Inferior parietal cortex (tissue), 1 donor: ENCODE measurements around the gene WAPL.
"Not testable (repeated sequence)": the region's sequence is repeated elsewhere in the genome, so short reads cannot be mapped to it uniquely, and the experiment has no call there.

Experiments
- DNase-seq: peaks from one replicate; pipeline ENCODE4 v3.0.0-alpha.2; 2016; ENCODE audit errors: extremely low spot score

The WAPL gene, protein sequence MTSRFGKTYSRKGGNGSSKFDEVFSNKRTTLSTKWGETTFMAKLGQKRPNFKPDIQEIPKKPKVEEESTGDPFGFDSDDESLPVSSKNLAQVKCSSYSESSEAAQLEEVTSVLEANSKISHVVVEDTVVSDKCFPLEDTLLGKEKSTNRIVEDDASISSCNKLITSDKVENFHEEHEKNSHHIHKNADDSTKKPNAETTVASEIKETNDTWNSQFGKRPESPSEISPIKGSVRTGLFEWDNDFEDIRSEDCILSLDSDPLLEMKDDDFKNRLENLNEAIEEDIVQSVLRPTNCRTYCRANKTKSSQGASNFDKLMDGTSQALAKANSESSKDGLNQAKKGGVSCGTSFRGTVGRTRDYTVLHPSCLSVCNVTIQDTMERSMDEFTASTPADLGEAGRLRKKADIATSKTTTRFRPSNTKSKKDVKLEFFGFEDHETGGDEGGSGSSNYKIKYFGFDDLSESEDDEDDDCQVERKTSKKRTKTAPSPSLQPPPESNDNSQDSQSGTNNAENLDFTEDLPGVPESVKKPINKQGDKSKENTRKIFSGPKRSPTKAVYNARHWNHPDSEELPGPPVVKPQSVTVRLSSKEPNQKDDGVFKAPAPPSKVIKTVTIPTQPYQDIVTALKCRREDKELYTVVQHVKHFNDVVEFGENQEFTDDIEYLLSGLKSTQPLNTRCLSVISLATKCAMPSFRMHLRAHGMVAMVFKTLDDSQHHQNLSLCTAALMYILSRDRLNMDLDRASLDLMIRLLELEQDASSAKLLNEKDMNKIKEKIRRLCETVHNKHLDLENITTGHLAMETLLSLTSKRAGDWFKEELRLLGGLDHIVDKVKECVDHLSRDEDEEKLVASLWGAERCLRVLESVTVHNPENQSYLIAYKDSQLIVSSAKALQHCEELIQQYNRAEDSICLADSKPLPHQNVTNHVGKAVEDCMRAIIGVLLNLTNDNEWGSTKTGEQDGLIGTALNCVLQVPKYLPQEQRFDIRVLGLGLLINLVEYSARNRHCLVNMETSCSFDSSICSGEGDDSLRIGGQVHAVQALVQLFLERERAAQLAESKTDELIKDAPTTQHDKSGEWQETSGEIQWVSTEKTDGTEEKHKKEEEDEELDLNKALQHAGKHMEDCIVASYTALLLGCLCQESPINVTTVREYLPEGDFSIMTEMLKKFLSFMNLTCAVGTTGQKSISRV (N-terminal part only)

DNA sequence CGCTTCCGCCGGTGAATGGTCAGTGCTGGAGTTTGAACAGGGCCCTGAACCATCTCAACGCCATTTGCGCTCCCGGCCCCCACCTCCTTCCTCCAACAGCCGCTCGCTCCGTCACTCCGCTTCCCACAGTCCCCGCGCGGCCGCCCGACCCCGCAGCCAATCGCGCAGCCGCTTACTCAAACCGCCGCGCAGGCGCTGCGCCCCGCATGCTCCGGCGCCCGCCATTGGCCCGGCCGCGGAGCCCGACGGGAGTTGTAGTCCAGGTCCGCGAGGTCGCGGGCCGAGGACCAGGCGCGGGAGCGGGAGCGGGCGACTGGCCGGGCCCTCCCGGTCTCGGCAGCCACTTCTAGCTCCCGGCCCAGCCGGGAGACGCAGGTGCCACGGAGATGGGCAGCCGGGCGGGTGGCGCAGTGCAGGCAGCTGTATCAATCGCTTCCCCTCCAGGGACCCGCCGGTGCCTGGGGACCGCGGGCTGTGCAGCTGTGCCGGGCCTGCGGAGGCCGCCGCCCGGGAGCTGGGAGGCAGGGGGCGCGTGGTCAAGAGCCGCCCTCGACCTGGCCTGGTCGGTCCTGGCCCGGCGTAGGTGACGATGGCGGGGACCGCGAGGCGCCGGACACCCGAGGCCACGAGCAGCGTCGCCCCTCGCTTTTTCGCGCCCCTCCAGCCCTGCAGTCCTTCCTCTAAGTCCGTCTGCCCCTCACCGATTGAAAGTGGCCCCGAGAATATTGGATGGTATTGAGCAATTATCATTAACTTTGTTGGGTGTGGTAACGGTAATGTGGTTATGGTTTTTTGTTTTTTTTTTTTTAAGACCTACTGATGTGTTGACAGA lies at the start of gene WAPL:
Gene WAPL, minus strand, starts transcription at position 115 of the 832 bp plus-strand sequence. CDS start 3,723 bp downstream, outside the sequence.
- peak; percentile 93 for DNase-seq

DNA sequence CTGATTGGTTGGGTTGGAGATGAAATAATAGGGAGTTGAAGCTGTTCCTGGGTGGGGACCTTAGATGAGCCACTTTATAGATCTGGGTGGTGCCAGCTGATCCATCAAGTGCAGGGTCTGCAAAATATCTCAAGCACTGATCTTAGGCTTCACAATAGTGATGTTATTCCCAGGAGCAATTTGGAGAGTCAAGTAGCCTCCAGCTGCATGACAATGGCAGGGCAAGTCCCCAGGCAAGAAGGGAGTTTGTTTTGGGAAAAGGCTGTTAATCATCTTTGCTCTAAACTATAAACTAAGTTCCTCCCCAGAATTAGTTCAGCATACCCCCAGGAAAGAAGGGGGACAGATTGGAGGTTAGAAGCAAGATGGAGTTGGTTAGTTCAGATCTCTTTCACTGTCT lies 47.7 kb upstream of the WAPL start:
- DNase-seq: no peak

DNA sequence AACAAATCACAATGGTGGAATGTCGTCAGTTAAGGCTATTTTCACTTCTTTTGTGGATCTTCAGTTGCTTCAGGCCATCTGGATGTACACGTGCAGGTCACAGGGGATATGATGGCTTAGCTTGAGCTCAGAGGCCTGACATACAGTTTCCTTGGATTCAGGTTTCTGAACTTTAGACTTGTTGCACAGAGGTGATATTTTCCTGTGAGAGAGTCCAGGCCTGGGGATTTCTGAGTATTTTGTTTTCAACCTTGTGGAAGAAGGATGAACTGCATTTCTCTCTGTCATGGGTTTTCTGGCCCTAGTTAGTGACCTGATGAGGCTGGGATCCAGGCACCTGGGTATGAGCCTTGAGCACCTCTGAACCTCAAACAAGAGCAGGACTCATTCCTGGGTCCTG lies 44.9 kb upstream of the WAPL start:
- not testable (repeated sequence) for DNase-seq

DNA sequence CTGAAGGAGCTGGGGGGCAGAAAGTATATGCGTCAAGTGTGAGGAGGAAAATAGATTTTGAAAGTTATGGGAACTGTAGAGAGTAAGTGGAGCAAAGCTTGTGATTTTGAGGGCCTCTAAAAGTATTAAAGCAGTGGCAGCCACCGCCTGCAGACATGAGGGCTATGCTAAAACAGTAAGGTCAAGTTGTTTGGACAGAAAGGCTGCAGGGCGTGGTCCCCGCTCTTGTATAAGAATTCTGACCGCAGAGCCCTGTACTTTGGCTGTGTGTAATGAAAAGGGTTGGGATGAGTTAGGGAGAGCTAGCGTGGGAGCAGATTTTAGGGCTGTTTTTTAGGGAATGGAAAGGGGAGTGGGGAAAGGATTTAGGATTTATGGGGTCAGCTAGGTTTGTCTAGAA lies 41.7 kb upstream of the WAPL start:
- not testable (repeated sequence) for DNase-seq

DNA sequence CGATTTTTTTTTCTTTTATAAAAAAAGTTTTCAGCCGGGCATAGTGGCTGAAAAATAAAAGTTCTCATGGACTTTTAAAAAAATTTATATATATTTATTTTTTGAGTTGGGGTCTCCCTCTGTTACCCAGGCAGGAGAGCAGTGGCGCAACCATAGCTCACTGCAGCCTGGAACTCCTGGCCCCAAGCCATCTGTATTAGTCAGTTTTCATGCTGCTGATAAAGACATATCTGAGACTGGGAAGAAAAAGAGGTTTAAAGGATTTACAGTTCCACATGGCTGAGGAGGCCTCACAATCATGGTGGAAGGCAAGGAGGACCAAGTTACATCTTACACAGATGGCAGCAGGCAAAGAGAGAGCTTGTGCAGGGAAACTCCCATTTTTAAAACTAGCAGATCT lies 37.1 kb upstream of the WAPL start:
- not testable (repeated sequence) for DNase-seq

DNA sequence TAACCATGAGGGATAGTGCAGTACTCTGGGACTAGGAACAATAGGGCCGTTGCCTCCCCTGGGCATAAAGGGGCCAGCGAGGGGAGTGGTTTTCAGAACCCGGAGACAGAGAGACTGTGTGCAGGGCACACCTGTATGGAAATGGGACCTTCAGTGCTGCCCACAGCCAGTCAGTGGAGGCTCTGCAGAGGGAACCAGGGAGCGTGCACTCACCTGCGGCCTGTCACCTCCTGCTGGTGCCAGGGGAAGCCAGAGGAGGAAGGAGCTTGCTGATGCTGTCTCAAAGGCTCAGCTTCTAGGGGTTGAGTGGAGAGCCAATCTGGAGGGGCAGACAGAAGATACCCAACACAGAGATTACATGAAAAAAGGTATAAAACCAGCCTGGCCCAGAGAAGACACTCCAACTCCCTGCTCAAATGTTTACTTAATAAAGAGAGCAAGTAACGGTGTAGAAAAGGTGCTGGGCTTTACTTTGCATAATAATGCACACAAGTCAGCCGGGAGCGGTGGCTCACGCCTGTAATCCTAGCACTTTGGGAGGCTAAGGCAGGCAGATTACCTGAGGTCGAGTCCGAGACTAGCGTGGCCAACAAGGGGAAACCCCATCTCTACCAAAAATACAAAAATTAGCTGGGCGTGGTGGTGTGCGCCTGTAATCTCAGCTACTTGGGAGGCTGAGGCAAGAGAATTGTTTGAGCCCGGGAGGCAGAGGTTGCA lies 35.5 kb upstream of the WAPL start:
- DNase-seq: no peak

DNA sequence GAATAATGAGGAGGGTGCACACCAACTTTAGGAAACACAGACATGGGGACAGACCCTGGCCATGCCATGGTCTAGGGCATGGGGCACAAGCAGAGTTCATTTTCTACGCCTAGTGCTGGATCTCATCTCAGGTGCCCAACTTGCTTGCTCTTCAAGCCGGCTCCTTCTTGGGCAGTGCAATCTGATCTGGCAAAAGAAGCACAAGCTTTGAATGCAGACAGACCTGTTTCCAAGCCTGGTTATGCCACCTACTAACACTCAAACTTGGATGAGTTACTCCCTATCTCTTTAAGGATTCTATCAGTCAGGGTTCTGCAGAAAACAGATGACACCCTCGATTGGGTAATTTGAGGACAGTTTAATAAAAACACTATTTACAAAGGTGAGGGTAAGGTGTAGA lies 34.9 kb upstream of the WAPL start:
- no peak for DNase-seq

DNA sequence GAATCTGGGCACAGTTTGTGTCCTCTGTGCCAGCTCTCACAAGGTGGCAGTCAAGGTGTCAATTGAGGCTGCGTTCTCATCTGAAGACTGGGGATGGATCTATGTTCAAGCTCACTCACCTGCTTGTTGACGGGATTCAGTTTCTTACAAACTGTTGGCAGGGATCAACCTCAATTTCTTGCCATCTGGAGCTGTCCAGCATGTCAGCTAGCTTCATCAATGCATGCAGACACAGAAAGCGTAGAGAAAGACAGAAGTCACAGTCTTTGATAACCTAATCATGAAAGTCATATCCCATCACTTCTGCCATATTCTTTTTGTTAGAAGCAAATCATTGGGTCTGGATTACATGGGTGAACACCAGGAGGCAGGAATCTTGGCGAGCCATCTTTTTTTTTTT lies 32.0 kb upstream of the WAPL start:
- no peak for DNase-seq

DNA sequence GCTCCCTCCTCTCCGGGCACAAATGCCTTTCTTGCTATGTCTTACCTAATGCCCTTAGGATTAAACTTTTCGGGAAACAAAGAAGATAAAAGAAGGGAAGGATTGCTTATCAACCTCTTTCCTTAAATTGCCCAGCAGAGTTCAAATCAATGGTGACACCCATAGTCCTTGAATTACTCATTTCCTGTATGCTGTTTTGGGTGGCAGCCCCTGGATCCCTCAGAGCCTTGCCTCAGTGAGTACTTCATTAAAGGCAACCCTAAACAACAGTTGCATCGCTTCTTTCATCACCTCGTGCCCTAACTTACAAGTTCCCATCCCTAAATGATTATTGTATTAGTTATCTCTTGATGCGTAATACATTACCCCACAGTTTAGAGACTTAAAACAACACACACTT lies 31.6 kb upstream of the WAPL start:
- no peak for DNase-seq

DNA sequence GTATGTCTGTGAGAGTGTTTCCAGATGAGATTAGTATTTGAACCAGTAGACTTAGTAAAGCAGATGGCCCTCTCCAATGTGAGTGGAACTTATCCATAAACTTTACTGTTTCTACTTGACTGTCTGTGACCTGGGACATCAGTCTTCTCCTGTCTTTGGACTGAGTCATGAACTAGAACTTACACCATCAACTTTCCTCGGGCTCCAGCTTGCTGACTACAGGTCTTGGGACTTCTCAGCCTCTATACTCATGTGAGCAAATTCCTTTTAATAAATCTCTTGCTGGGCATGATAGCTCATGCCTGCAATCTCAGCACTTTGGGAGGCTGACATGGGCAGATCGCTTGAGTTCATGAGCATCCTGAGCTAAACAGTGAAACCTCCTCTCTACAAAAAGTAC lies 25.7 kb upstream of the WAPL start:
- no peak for DNase-seq

DNA sequence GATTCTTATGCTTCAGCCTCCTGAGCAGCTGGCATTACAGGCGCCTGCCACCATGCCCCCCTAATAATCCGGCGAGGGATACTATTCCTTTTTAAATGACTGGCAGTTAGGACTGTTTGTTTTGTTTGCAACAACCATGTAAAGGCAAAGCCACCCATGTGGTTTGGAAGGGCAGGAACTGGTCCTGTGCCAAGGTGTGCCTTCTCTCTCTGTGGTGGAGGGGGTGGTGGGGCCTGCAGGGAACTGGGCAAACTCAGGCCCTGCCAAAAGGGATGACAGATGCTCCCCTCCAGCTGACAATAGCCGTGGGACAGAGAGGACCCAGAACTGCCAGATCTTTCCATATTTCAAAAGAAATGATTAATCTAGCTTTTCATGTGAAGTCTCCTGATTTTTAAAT lies 23.5 kb upstream of the WAPL start:
- no peak for DNase-seq

DNA sequence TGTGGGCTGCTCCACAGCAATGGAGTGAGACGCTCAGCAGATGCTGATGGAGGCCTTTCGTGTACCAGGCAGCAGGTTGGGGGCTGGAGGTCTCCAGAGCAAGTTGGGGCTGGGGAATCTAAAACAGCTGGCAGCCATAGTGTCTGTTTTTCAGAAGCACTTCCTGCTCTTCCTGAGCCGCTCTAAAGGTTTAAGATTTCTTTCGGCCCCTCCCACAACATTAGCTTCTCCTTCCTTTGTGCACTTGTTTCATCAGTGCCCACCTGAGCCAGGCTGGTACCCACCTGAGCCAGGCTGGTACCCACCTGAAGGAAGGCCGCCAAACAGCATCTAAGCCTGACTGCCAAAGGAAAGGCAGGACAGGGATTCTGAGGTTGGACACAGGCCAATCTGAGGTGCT lies 18.4 kb upstream of the WAPL start:
- DNase-seq: no peak

DNA sequence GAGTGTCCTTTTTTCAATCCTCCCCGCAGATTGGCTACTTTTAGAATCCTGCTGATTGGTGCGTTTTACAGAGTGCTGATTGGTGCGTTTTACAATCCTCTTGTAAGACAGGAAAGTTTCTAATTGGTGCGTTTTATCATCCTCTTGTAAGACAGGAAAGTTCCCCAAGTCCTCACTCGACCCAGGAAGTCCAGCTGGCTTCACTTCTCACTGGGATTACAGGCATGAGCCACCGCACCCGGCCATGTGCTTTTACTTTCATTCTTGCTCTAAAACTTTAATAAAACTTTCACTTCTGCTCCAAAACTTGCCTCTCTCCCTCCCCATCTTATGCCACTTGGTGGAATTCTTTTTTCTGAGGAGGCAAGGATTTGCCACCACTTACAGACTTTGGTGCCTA lies 17.0 kb upstream of the WAPL start:
- no peak for DNase-seq

DNA sequence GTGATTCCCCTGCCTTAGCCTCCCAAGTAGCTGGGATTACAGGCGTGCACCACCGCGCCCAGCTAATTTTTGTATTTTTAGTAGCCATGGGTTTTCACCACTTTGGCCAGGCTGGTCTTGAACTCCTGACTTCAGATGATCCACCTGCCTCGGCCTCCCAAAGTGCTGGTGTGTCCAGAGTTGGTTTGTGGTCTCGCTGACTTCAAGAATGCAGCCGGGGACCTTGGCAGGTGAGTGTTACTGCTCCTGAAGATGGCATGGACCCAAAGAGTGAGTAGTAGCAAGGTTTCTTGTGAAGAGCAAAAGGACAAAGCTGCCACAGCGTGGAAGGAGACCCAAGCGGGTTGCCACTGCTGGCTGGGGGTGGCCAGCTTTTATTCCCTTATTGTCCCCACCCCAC lies 16.4 kb upstream of the WAPL start:
- not testable (repeated sequence) for DNase-seq

DNA sequence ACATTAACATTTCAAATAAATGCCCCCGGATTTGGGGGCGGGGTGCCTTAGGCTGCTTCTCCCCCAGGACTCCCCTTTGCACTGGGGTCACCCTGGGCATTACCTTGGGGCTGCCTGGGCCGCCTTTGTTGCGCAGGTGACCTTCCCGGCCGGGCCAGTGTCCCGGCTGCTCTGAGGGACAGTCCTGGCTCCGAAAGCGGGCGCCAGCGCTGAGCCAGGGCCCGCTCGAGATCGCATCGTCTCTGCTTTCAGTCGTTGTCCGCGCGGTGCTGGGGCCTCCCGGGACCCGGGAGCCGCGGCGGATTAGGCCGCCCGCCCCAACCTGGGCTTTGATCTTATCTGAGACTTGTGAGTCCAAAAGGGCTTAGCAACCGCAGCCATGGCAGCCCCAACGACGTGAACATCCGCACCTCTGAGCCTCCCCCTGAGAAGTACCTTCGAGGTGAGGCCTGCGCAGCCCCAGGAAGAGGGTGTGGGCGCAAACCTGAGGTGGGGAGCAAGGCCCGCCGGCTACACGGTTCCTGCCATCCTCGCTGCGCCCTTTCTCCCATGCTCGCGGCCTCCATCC lies 14.8 kb upstream of the WAPL start:
- no peak for DNase-seq

DNA sequence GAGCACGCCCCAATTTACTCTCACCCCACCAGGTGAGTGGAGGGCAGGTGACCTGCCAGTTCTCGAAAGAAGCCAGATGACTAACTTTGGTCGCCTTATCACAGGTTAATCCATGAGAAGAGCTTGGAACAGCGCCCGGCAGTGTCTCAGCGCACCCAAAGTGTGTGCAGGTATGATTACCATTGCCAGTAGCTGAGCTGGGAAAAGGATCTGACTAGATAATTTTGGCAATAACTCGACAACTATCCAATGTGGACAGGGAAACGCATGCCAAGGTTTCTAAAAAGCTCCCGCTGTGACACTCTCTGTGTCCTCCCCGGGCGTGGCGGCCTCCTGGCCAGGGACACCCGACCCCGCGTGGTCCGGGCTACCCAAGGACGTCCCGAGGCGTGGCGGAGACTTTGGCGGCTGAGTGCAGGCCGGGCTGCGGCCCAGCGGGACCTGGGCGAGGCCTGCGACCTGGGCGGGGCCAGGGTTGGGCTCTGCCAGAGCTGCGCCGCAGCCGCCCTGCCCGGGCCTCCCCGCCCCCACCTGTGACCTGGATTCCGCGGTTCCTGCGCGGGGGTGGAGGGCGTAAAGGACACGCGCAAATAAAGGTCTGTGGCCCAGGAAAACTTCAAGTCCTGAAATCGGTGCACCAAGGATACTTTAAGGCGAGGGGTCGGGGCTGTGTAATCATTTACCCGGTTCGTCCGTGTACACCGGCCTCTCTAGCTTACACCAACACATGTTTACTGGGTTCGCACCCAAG lies 13.7 kb upstream of the WAPL start:
- no peak for DNase-seq

DNA sequence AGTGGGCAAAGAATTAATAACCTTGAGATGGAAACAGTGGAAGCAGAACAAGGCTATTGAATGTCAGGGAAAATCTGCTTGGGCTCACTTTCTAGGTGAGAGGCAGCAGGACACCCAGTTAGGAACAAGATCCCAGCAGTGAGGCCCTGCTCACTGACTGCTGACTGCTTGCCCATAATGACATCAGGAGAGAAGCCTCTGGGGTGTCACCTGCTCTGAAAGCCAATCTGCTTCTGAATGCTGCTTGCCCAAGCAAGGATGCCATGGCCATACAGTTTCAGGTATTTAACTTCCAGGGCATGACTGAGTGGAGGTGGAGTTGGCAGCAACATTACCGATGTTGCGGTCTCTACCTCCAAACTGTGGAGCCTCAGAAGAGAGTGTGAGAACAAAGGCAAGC lies 11.7 kb upstream of the WAPL start:
- no peak for DNase-seq

DNA sequence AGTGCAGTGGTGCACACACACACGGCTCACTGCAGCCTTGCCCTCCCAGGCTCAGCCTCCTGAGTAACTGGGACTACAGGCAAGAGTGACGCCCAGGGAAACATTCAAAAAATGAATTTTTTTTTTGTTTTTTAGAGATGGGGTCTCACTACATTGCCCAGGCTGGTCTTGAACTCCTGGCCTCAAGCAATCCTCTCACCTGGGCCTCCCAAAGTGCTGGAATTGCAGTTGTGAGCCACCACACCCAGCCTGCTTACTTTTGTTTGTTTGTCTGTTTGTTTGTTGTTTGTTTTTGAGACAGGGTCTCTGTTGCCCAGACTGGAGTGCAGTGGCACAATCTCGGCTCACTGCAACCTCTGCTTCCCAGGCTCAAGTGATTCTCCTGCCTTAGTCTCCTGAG lies 7.1 kb upstream of the WAPL start:
- not testable (repeated sequence) for DNase-seq

DNA sequence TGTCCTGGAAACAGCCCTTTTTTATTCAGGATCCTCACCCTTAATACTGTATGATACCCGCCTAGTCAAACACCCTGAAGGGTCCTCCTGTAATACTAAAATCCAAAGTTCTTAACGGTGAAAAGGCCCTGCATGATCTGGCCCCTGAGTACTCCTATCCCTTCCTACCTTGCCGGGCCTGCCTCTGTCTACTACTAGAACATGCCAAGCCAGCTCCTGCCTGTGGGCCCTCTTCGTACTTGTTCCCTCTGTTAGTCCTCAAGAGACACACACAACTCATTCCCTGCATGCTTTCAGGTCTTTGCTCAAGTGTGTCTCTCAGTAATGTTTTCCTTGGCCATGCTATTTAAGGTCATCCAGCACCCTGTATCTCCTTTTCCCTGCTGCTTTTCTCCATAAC lies 5.0 kb upstream of the WAPL start:
- no peak for DNase-seq

DNA sequence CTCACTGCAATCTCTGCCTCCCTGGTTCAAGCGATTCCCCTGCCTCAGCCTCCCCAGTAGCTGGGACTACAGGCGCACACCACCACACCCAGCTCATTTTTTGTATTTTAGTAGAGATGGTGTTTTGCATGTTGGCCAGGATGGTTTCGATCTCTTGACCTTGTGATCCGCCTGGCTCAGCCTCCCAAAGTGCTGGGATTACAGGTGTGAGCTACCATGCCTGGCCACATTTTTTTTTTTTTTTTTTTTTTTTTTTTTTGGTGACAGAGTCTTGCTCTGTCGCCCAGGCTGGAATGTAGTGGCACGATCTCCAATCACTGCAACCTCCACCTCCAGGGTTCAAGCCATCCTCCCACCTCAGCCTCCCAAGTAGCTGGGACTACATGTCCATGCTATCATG lies 4.1 kb upstream of the WAPL start:
- not testable (repeated sequence) for DNase-seq
